ENCODE results near the gene PARM1.

DNA sequence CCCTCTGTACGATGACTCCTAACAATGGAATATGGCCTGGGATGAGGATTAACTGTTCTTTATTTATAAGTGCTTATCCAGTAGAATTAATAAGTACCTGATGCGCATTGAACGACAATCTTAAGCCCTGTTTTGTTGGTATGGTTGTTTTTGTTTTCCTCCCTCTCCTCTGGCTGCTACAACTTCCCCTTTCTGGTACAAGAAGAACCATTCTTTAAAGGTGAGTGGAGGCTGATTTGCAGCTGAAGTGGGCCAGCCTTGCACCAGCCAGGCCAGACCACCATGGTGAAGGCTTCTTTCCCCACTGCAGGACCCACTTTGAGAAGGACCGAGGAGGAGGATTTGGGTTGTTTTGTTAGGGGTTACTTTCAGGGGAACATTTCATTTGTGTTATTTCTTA, 113.3 kb downstream of the PARM1 start:
- no peak for TF ChIP-seq POLR2A (IDR thresholded peaks at IDR 0.05)
- TF ChIP-seq, protein P1, sequence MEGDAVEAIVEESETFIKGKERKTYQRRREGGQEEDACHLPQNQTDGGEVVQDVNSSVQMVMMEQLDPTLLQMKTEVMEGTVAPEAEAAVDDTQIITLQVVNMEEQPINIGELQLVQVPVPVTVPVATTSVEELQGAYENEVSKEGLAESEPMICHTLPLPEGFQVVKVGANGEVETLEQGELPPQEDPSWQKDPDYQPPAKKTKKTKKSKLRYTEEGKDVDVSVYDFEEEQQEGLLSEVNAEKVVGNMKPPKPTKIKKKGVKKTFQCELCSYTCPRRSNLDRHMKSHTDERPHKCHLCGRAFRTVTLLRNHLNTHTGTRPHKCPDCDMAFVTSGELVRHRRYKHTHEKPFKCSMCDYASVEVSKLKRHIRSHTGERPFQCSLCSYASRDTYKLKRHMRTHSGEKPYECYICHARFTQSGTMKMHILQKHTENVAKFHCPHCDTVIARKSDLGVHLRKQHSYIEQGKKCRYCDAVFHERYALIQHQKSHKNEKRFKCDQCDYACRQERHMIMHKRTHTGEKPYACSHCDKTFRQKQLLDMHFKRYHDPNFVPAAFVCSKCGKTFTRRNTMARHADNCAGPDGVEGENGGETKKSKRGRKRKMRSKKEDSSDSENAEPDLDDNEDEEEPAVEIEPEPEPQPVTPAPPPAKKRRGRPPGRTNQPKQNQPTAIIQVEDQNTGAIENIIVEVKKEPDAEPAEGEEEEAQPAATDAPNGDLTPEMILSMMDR (IDR thresholded peaks at IDR 0.05) = no peak
